Brain pericyte (primary cell): ENCODE data around the gene SFXN5.

ENCODE experiments used
- DNase-seq: peaks from one replicate; pipeline ENCODE4 v3.0.0-alpha.2; 2012; ENCODE audit warnings: low read depth, low spot score

The SFXN5 gene

GRCh38 chr2:72994282-72994990 is 77.1 kb downstream of the SFXN5 start:
- no peak for DNase-seq

- DNase-seq, result no peak
These were observed 77.6 kb downstream of the SFXN5 start for GRCh38 chr2:72993933-72994280.

- DNase-seq, result no peak
These were observed 78.2 kb downstream of the SFXN5 start for GRCh38 chr2:72993147-72993932.

- DNase-seq, result no peak
These were observed 78.8 kb downstream of the SFXN5 start for GRCh38 chr2:72992734-72993102.

GRCh38 chr2:72991980-72992733 is 79.4 kb downstream of the SFXN5 start:
- DNase-seq, result no peak

- DNase-seq, result no peak
These were observed 80.1 kb downstream of the SFXN5 start for GRCh38 chr2:72991439-72991725.

- DNase-seq, result no peak
These were observed 80.6 kb downstream of the SFXN5 start for GRCh38 chr2:72990695-72991438.

- no peak for DNase-seq
These were observed 81.5 kb downstream of the SFXN5 start for GRCh38 chr2:72989770-72990556.

- DNase-seq, result no peak
These were observed 82.7 kb downstream of the SFXN5 start for GRCh38 chr2:72988726-72989273.

GRCh38 chr2:72988041-72988440 is 83.5 kb downstream of the SFXN5 start:
- no peak for DNase-seq

- DNase-seq, result no peak
These were observed 85.4 kb downstream of the SFXN5 start for GRCh38 chr2:72985891-72986683.

GRCh38 chr2:72985136-72985535 is 86.4 kb downstream of the SFXN5 start:
- no peak for DNase-seq

GRCh38 chr2:72984172-72984671 is 87.3 kb downstream of the SFXN5 start:
- no peak for DNase-seq

- no peak for DNase-seq
These were observed 87.9 kb downstream of the SFXN5 start for GRCh38 chr2:72983500-72984161.

- DNase-seq, result no peak
These were observed 88.6 kb downstream of the SFXN5 start for GRCh38 chr2:72982781-72983499.

GRCh38 chr2:72982219-72982618 is 89.3 kb downstream of the SFXN5 start:
- no peak for DNase-seq

- no peak for DNase-seq
These were observed 90.0 kb downstream of the SFXN5 start for GRCh38 chr2:72981536-72981935.

GRCh38 chr2:72980535-72981217 is 90.8 kb downstream of the SFXN5 start:
- no peak for DNase-seq
